ENCODE data around the gene LYL1.

DNA sequence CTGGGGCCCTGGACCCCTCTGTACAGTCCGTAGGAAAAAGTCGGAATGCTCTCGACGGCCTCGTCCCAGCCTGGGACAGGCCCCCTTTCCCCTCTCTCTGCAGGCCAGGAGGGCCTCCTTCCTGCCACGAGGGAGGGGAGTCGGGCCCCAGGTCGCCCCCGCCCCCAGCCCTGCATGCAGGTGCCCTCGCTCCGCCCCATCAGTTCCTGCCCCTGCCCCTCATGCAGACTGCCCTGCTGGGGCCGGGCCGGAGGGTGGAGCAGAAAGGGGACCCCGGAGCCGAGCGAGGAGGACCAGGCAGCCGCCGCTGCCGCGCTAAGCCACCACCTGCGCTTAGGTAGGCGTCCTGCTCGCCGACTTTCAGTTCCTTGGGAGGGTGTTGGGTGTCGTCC lies 7.3 kb downstream of the LYL1 start:
- TF ChIP-seq, protein P1, sequence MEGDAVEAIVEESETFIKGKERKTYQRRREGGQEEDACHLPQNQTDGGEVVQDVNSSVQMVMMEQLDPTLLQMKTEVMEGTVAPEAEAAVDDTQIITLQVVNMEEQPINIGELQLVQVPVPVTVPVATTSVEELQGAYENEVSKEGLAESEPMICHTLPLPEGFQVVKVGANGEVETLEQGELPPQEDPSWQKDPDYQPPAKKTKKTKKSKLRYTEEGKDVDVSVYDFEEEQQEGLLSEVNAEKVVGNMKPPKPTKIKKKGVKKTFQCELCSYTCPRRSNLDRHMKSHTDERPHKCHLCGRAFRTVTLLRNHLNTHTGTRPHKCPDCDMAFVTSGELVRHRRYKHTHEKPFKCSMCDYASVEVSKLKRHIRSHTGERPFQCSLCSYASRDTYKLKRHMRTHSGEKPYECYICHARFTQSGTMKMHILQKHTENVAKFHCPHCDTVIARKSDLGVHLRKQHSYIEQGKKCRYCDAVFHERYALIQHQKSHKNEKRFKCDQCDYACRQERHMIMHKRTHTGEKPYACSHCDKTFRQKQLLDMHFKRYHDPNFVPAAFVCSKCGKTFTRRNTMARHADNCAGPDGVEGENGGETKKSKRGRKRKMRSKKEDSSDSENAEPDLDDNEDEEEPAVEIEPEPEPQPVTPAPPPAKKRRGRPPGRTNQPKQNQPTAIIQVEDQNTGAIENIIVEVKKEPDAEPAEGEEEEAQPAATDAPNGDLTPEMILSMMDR (IDR thresholded peaks at IDR 0.05; ENCODE audit: low read depth, low read length) = no peak
- TF ChIP-seq, protein P2, sequence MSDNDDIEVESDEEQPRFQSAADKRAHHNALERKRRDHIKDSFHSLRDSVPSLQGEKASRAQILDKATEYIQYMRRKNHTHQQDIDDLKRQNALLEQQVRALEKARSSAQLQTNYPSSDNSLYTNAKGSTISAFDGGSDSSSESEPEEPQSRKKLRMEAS (IDR thresholded peaks at IDR 0.05; ENCODE audit: low read depth, low read length) = peak; percentile 43; the same call in 1 of the 2 replicates
- TF ChIP-seq POLR2A (IDR thresholded peaks at IDR 0.05; ENCODE audit: extremely low read depth, insufficient read length) (peak; percentile 56), MYC (IDR thresholded peaks at IDR 0.05; ENCODE audit: low read depth, low read length) (peak; percentile 43; the same call in 1 of the 2 replicates)

Data from NB4 (cell line).